ENCODE data around the gene CCDC157. TPM values are rescaled to one million over a fixed set of nuclear protein-coding genes. Genes with fewer than 3 reads are reported as not detected.

Gene CCDC157
- total and polyA plus RNA-seq, 9 of the 15 experiments (the other 6 are each of a cell fraction or from before 2014, with no cell fraction given) = 0.04 to 1.3 (median 0.68) TPM

DNA sequence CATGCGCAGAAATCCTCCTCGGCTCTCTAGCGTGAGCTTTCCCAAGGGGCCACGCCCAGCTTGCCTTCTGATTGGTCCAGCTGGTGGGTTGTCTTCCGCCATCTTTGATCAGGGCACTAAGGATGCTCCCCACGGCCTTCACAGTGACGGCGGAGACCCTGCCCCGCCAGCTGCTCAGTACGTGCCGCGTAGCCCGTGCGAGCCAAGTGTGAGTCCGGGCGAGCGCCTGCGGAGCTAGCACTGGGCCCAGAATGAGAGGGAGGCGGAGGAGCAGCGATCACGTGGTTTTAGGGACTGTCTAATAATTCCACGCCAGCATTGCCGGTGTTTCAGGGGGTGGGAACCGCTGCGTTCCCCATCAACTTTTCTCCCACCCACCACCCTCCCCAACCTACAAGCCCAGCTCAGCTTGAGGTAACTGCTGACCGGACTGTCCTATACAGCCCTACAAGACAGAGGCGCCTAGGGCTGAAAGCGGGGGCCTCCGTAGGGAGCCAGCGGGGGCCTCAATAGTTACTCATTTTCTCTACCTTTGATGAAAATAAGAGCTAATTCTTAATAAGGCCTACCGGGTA, 67.2 kb downstream of the CCDC157 start (continued):
- TF ChIP-seq SP2 (IDR thresholded peaks at IDR 0.05; ENCODE audit: extremely low read depth, low read depth, low read length, poor library complexity, severe bottlenecking) (no peak), RNF2 (IDR thresholded peaks at IDR 0.05) (peak; percentile 18; the same call in 1 of the 2 replicates), ZNF583 (CRISPR knock-in tag; IDR thresholded peaks at IDR 0.05) (no peak), RCOR1 (IDR thresholded peaks at IDR 0.05; ENCODE audit: borderline replicate concordance in 1 of 2, low read depth in 2 of 2, low read length in 2 of 2) (peak in 1 of 2 experiments; percentile 78; a peak in 2 of 4 replicates), MTA3 (IDR thresholded peaks at IDR 0.05; ENCODE audit: borderline replicate concordance) (peak; percentile 77; the same call in 1 of the 2 replicates), POLR2AphosphoS2 (IDR thresholded peaks at IDR 0.05; ENCODE audit: low read length) (no peak), CBX3 (IDR thresholded peaks at IDR 0.05; ENCODE audit: borderline replicate concordance in 1 of 2, low read length in 2 of 2) (no peak), SIX5 (IDR thresholded peaks at IDR 0.05; ENCODE audit: borderline replicate concordance in 1 of 2, insufficient read depth in 1 of 2, low read depth in 1 of 2, low read length in 2 of 2) (peak; percentile 38 to 42; a peak in 3 of 4 replicates), RAD51 (IDR thresholded peaks at IDR 0.05; ENCODE audit: borderline replicate concordance, low read depth) (peak; percentile 96), GABPB2 (CRISPR knock-in tag; conservative IDR thresholded peaks at IDR 0.05) (no peak), POLR2A (conservative IDR thresholded peaks at IDR 0.05) (peak; percentile 29; the same call in 1 of the 2 replicates), HCFC1 (IDR thresholded peaks at IDR 0.05; ENCODE audit: low read depth, low read length) (peak; percentile 87), EGR1 (conservative IDR thresholded peaks at IDR 0.05) (peak; percentile 71), ZFX (CRISPR knock-in tag; IDR thresholded peaks at IDR 0.05) (peak; percentile 75), JUND (IDR thresholded peaks at IDR 0.05; ENCODE audit: borderline replicate concordance, low read depth, low read length) (0 out of 2 replicates have a peak, but pooled peaks have one; percentile 47), JUND (tag; IDR thresholded peaks at IDR 0.05; ENCODE audit: borderline replicate concordance, low read depth, low read length) (no peak; the same call in 2 of the 3 replicates), ESRRB (CRISPR knock-in tag; IDR thresholded peaks at IDR 0.05; ENCODE audit: borderline replicate concordance) (no peak), SRF (CRISPR knock-in tag; IDR thresholded peaks at IDR 0.05) (no peak), ETV5 (CRISPR knock-in tag; IDR thresholded peaks at IDR 0.05; ENCODE audit: low read depth) (no peak), TSC22D4 (tag; IDR thresholded peaks at IDR 0.05) (no peak)
- TF ChIP-seq, protein P1, sequence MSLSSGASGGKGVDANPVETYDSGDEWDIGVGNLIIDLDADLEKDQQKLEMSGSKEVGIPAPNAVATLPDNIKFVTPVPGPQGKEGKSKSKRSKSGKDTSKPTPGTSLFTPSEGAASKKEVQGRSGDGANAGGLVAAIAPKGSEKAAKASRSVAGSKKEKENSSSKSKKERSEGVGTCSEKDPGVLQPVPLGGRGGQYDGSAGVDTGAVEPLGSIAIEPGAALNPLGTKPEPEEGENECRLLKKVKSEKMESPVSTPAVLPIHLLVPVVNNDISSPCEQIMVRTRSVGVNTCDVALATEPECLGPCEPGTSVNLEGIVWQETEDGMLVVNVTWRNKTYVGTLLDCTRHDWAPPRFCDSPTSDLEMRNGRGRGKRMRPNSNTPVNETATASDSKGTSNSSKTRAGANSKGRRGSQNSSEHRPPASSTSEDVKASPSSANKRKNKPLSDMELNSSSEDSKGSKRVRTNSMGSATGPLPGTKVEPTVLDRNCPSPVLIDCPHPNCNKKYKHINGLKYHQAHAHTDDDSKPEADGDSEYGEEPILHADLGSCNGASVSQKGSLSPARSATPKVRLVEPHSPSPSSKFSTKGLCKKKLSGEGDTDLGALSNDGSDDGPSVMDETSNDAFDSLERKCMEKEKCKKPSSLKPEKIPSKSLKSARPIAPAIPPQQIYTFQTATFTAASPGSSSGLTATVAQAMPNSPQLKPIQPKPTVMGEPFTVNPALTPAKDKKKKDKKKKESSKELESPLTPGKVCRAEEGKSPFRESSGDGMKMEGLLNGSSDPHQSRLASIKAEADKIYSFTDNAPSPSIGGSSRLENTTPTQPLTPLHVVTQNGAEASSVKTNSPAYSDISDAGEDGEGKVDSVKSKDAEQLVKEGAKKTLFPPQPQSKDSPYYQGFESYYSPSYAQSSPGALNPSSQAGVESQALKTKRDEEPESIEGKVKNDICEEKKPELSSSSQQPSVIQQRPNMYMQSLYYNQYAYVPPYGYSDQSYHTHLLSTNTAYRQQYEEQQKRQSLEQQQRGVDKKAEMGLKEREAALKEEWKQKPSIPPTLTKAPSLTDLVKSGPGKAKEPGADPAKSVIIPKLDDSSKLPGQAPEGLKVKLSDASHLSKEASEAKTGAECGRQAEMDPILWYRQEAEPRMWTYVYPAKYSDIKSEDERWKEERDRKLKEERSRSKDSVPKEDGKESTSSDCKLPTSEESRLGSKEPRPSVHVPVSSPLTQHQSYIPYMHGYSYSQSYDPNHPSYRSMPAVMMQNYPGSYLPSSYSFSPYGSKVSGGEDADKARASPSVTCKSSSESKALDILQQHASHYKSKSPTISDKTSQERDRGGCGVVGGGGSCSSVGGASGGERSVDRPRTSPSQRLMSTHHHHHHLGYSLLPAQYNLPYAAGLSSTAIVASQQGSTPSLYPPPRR (CRISPR knock-in tag; IDR thresholded peaks at IDR 0.05; ENCODE audit: borderline replicate concordance) = 0 out of 2 replicates have a peak, but pooled peaks have one; percentile 29
- TF ChIP-seq, protein P2, sequence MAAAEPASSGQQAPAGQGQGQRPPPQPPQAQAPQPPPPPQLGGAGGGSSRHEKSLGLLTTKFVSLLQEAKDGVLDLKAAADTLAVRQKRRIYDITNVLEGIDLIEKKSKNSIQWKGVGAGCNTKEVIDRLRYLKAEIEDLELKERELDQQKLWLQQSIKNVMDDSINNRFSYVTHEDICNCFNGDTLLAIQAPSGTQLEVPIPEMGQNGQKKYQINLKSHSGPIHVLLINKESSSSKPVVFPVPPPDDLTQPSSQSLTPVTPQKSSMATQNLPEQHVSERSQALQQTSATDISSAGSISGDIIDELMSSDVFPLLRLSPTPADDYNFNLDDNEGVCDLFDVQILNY (CRISPR knock-in tag; IDR thresholded peaks at IDR 0.05) = no peak
- TF ChIP-seq, protein P3, sequence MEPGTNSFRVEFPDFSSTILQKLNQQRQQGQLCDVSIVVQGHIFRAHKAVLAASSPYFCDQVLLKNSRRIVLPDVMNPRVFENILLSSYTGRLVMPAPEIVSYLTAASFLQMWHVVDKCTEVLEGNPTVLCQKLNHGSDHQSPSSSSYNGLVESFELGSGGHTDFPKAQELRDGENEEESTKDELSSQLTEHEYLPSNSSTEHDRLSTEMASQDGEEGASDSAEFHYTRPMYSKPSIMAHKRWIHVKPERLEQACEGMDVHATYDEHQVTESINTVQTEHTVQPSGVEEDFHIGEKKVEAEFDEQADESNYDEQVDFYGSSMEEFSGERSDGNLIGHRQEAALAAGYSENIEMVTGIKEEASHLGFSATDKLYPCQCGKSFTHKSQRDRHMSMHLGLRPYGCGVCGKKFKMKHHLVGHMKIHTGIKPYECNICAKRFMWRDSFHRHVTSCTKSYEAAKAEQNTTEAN (CRISPR knock-in tag; IDR thresholded peaks at IDR 0.05) = no peak
